ENCODE results near the gene AVP.

The AVP gene

GRCh38 chr20:3042625-3043024 lies 41.9 kb downstream of the AVP start:
- no peak for TF ChIP-seq CTCF (IDR thresholded peaks at IDR 0.05)

GRCh38 chr20:3041854-3042409 lies 42.6 kb downstream of the AVP start:
- TF ChIP-seq CTCF (IDR thresholded peaks at IDR 0.05) = no peak

- TF ChIP-seq CTCF (IDR thresholded peaks at IDR 0.05) = no peak
These were observed 44.4 kb downstream of the AVP start for GRCh38 chr20:3040086-3040485.

GRCh38 chr20:3039426-3039825 lies 45.1 kb downstream of the AVP start:
- no peak for TF ChIP-seq CTCF (IDR thresholded peaks at IDR 0.05)

- no peak for TF ChIP-seq CTCF (IDR thresholded peaks at IDR 0.05)
These were observed 46.1 kb downstream of the AVP start for GRCh38 chr20:3038454-3038853.

- no peak for TF ChIP-seq CTCF (IDR thresholded peaks at IDR 0.05)
These were observed 46.9 kb downstream of the AVP start for GRCh38 chr20:3037654-3038053.

- no peak for TF ChIP-seq CTCF (IDR thresholded peaks at IDR 0.05)
These were observed 51.9 kb downstream of the AVP start for GRCh38 chr20:3032624-3033023.
